K562 (cell line): ENCODE data around the gene SMIM35. TPM values are rescaled to one million over a fixed set of nuclear protein-coding genes. Genes with fewer than 3 reads are reported as not detected.

Experiments used
- ATAC-seq: fragments of 200-7000 bp; cut with Tn5 transposase; 3 replicates; pipeline ENCODE4 v1.9.1; 2020; ENCODE audit warnings: moderate library complexity
- BruUV-seq: library from RNA; stranded (reverse); fragments of 400-500 nt; replicated peaks from 2 replicates; lab custom pipeline; 2021; lab: Mats Ljungman, UMichigan
- CTCF ChIA-PET: fragments of 300-600 bp; formaldehyde crosslinking; extraction: SDS; loops from one replicate; lab custom pipeline; 2021; ENCODE audit warnings: low intra/inter-chr PET ratio; lab: Yijun Ruan, JAX
- POLR2A ChIA-PET: fragments of 300-600, 350-650 bp; sonication (Branson Sonifier 250); formaldehyde crosslinking; extraction: SDS; loops from one replicate; lab custom pipeline; 2021; ENCODE audit warnings: antibody characterized with exemption, inconsistent platforms; lab: Yijun Ruan, JAX
- DNase-seq, 4 experiments: peaks; one replicate each; pipeline versions ENCODE4 v3.0.0 to v3.0.0-alpha.2; 2011 to 2018; ENCODE audit warnings: low spot score in 3 of 4, mixed read lengths in 3 of 4; ENCODE audit errors: extremely low read depth in 1 of 4
- FAIRE-seq: peaks from 2 replicates; lab custom pipeline; 2011; peaks lifted over from hg19 to GRCh38; lab: Jason Lieb, UNC
- H2AFZ ChIP-seq: 2 replicates; pipeline ENCODE4 v1.6.0; 2011; ENCODE audit warnings: low read depth, low read length, control low read depth, inconsistent platforms
- H3K27ac ChIP-seq: fragments of 200-600 bp; 3 replicates; pipeline ENCODE4 v1.8.0; 2011; ENCODE audit warnings: low read depth, mild to moderate bottlenecking, control low read depth, inconsistent platforms, low read length, moderate library complexity, mixed read lengths; ENCODE audit errors: extremely low read depth
- H3K27me3 ChIP-seq, 2 experiments: fragments of 300-600 bp in 1 of 2; 2 replicates in 1 of 2; 3 replicates in 1 of 2; pipeline versions ENCODE4 v1.6.0 to v1.8.0; 2011; ENCODE audit warnings: inconsistent platforms in 2 of 2, low read length in 2 of 2, mild to moderate bottlenecking in 1 of 2, mixed read lengths in 1 of 2, moderate library complexity in 1 of 2; ENCODE audit not compliant: control insufficient read depth in 2 of 2, insufficient read depth in 2 of 2
- H3K36me3 ChIP-seq: fragments of 300-600 bp; 3 replicates; pipeline ENCODE4 v1.8.0; 2011; ENCODE audit warnings: mild to moderate bottlenecking, low read length, inconsistent platforms; ENCODE audit not compliant: control insufficient read depth, insufficient read depth
- H3K4me1 ChIP-seq, 2 experiments: fragments of 200-600 bp in 1 of 2; replicated peaks in 1 of 2; 2 replicates in 1 of 2; 3 replicates in 1 of 2; pipeline versions ENCODE4 v1.5.1 to v1.8.0; 2011; ENCODE audit warnings: inconsistent platforms in 2 of 2, low read length in 2 of 2, mild to moderate bottlenecking in 1 of 2, mixed read lengths in 1 of 2, moderate library complexity in 1 of 2; ENCODE audit not compliant: control insufficient read depth in 2 of 2, insufficient read depth in 2 of 2
- H3K4me2 ChIP-seq: 2 replicates; pipeline ENCODE4 v1.6.1; 2011; ENCODE audit warnings: low read length, control low read depth, inconsistent platforms, mixed read lengths; ENCODE audit not compliant: insufficient read depth
- H3K4me3 ChIP-seq: fragments of 200-600 bp; sonication (generic), shearing (Covaris generic); 2 replicates; pipeline ENCODE4 v1.5.1; 2016; ENCODE audit warnings: control low read depth, inconsistent platforms
- H3K79me2 ChIP-seq: fragments of 200-600 bp; 3 replicates; pipeline ENCODE4 v1.8.0; 2011; ENCODE audit warnings: low read length, inconsistent platforms; ENCODE audit not compliant: control insufficient read depth, insufficient read depth
- H3K9ac ChIP-seq, 2 experiments: 2 replicates each; pipeline versions ENCODE4 v1.6.0 to v1.6.1; 2011; ENCODE audit warnings: low read depth in 2 of 2, low read length in 2 of 2, control low read depth in 1 of 2, inconsistent platforms in 1 of 2, mild to moderate bottlenecking in 1 of 2, mixed read lengths in 1 of 2; ENCODE audit not compliant: insufficient read depth in 1 of 2
- H3K9me1 ChIP-seq: one replicate; pipeline ENCODE4 v1.6.0; 2011; ENCODE audit warnings: inconsistent platforms, mild to moderate bottlenecking, low read length, moderate library complexity; ENCODE audit not compliant: control insufficient read depth, insufficient read depth
- H3K9me3 ChIP-seq: replicated peaks from 2 replicates; pipeline ENCODE4 v1.5.1; 2011; ENCODE audit warnings: low read depth, low read length, inconsistent platforms; ENCODE audit not compliant: control insufficient read depth, insufficient read depth
- H4K20me1 ChIP-seq: replicated peaks from 2 replicates; pipeline ENCODE4 v1.6.1; 2011; ENCODE audit warnings: low read length, inconsistent platforms, mixed read lengths; ENCODE audit not compliant: control insufficient read depth, insufficient read depth
- ELF4 ChIP-seq: fragments of 450-650 bp; formaldehyde crosslinking; IDR thresholded peaks from 2 replicates; pipeline ENCODE4 v1.4.0; 2022; ENCODE audit warnings: missing genetic modification characterization
- MLX ChIP-seq, 2 experiments: fragments of 450-650 bp in 1 of 2; sonication (generic) in 1 of 2; formaldehyde crosslinking; conservative IDR thresholded peaks; 2 replicates each; pipeline versions ENCODE4 v1.4.0 to v1.8.1; 2020 to 2022; ENCODE audit warnings: mild to moderate bottlenecking in 1 of 2, missing genetic modification reagents in 1 of 2
- PHTF2 ChIP-seq: fragments of 250-450 bp; sonication (Bioruptor Pico); IDR thresholded peaks from 2 replicates; pipeline ENCODE4 v1.5.0; 2021; ENCODE audit warnings: mild to moderate bottlenecking
- WGBS: fragments of 100-300 bp; shearing (Covaris generic); methylation state at CpG from one replicate; pipeline ENCODE4 v1.1.6; 2016; ENCODE audit warnings: low coverage, mixed read lengths; ENCODE audit not compliant: insufficient coverage; ENCODE audit errors: missing lambda C conversion rate; 5-methylcytosine and 5-hydroxymethylcytosine counted together
- in situ Hi-C: fragments of 300-500 bp; cut with MboI; formaldehyde crosslinking; loops from 4 replicates; pipeline ENCODE4 v1.15.0; 2018; ENCODE audit warnings: inconsistent platforms, mixed read lengths
- intact Hi-C: fragments of 100-400 bp; cut with micrococcal nuclease; formaldehyde crosslinking; loops from 2 replicates; pipeline ENCODE4 v1.14.2; 2022
- polyA plus RNA-seq, 8 experiments: library from polyadenylated mRNA; depleted of rRNA in 4 of 8; stranded (reverse) in 5 of 8; unstranded in 3 of 8; fragments of >200 nt; fragmentation: Nextera tagmentation in 2 of 8; fragmentation: Illumina TruSeq in 1 of 8; extraction: Ambion mirVana in 2 of 8; extraction: Trizol in 1 of 8; gene quantifications; 2 replicates each; pipeline versions ENCODE4 v1.2.1 to v1.2.3, GENCODE V29; 2011 to 2014; ENCODE audit warnings: inconsistent platforms in 1 of 8, missing spikeins in 1 of 8
- total RNA-seq, 7 experiments: library from RNA; depleted of rRNA in 6 of 7; stranded (reverse); fragments of >200 nt in 6 of 7; fragmentation: Illumina TruSeq in 2 of 7; extraction: Trizol in 2 of 7; gene quantifications; 2 replicates each; pipeline versions ENCODE4 v1.2.1 to v1.2.3, GENCODE V29; 2011 to 2021; ENCODE audit warnings: low replicate concordance in 1 of 7

The SMIM35 gene
- total and polyA plus RNA-seq, 9 of the 15 experiments (the other 6 are each of a cell fraction or from before 2014, with no cell fraction given), result 0.03 TPM; not detected in 7

GRCh38 chr11:117992136-117992535 is 94.6 kb downstream of the SMIM35 start:
- in situ Hi-C loops, result no loop called here
- CTCF ChIA-PET, result no interaction called here
- Histone ChIP-seq H3K9me3 (no peaks in the 10 kb centered on the region), H3K4me1 (peaks cover 0 to 7% of the 10 kb centered on the region in 2 experiments; a peak in 3 of 5 replicates), H3K4me2 (no peak overlapping the region), H3K27ac (no peak overlapping the region), H3K9ac (no peak overlapping the region), H3K9me1 (no peaks in the 10 kb centered on the region), H4K20me1 (no peaks in the 10 kb centered on the region), H3K36me3 (peaks cover 14% of the 10 kb centered on the region; the same call in 2 of the 3 replicates), H3K79me2 (no peaks in the 10 kb centered on the region), H3K4me3 (no peak overlapping the region), H2AFZ (no peak overlapping the region), H3K27me3 (no peaks in the 10 kb centered on the region; a peak in 1 of 5 replicates)
- intact Hi-C loops, result no loop called here
- no TSS peak for BruUV-seq
- POLR2A ChIA-PET, result no interaction called here
- WGBS, result 81% methylated on average over 4 of the region's 4 CpGs
- DNase-seq, result no peak
- no peak for TF ChIP-seq ELF4 (CRISPR knock-in tag)
- no peak for TF ChIP-seq MLX (CRISPR knock-in tag; conservative IDR thresholded peaks at IDR 0.05)
- TF ChIP-seq PHTF2 (CRISPR knock-in tag), result no peak
- no peak for FAIRE-seq
- no peak for ATAC-seq
